ENCODE results near the gene CSMD2. TPM values are rescaled to one million over a fixed set of nuclear protein-coding genes. Genes with fewer than 3 reads are reported as not detected.

The CSMD2 gene
- total RNA-seq, 2 experiments from 2014 or later = not detected

DNA sequence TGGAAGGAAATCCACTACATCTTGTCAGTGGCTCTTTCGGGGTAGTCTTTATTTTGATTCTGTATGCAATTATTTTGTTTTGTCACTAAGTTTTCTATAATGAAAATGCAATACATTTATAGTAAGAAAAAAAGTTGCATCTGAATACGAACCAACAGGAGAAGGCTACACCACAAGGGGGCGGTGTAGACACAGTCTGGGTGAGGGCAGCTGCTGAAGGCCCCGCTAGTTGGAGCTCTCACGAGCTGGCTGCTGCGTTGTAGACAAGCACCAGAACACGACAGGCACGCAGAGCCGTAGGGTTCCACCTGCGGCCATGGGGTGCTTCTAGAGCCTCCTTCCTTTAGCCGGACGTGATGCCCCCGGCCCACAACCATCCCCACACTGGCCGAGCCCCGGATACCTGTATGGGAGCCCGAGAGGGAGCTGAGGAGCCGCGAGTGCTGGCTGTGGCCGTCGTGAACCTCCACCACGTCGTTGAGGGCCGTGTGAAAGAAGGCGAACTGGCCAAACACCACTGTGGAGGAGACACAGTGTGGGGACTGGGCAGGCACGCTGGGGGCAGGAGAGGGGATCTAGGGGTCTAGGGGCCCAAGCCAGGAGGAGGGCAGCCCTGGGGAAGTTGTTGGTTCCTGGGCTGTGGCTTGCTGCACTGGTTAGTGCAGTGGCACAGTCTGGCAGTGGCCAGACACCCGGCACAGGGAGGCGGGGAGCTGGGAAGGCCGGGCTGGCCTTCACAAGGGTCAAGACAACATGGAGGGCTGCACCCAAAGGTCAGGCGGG, 531.8 kb downstream of the CSMD2 start:
- ChIA-PET POLR2A (no interaction called here), CTCF (interaction anchor here (0.6 to 3.4 kb wide), 46 partner anchors 9 to 1109 kb away, joined by 3 to 48 read pairs (median 4); partner anchors contain the start of gene TRIM62)
- Mint-ChIP-seq H3K4me3 (no peak overlapping the region), H3K4me1 (ENCODE audit: low read depth) (no peaks in the 10 kb centered on the region), H3K27ac (no peak overlapping the region), H3K27me3 (peaks cover 16% of the 10 kb centered on the region), H3K36me3 (no peaks in the 10 kb centered on the region), H3K9me3 (no peaks in the 10 kb centered on the region)
- intact Hi-C loops (cut with micrococcal nuclease) = loop anchor here (5.0 kb wide), 2 partner anchors 529 to 1109 kb away; no protein-coding TSS in a partner anchor
- DNase-seq = peak; percentile 90

DNA sequence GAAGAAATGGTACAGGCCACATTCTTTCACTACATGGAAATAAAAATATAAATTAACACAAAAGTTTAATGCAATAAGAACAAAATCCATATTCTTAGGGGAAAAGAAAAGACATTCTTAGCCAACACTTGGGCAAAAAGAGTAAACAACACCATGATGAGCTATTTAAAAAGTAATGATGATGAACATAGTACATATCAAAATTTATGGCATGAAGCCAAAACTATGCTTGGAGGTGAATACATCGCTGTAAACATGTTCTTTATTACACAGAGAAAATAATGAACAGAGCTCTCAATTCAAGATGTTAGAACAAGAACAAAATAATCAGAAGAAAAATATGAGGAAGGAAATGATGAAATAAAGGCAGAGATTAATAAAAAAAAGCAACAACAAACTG, 534.3 kb downstream of the CSMD2 start:
- Mint-ChIP-seq H3K4me3 (no peak overlapping the region), H3K27me3 (peaks cover 28% of the 10 kb centered on the region), H3K9me3 (no peaks in the 10 kb centered on the region), H3K36me3 (no peaks in the 10 kb centered on the region), H3K27ac (no peak overlapping the region), H3K4me1 (ENCODE audit: low read depth) (no peaks in the 10 kb centered on the region)
- ChIA-PET POLR2A (no interaction called here), CTCF (interaction anchor here (0.7 to 1.8 kb wide), 5 partner anchors 8 to 1112 kb away, joined by 3 to 6 read pairs (median 5); no protein-coding TSS in a partner anchor)
- no peak for DNase-seq
- intact Hi-C loops (cut with micrococcal nuclease) = loop anchor here (5.0 kb wide), 2 partner anchors 532 to 1112 kb away; no protein-coding TSS in a partner anchor

DNA sequence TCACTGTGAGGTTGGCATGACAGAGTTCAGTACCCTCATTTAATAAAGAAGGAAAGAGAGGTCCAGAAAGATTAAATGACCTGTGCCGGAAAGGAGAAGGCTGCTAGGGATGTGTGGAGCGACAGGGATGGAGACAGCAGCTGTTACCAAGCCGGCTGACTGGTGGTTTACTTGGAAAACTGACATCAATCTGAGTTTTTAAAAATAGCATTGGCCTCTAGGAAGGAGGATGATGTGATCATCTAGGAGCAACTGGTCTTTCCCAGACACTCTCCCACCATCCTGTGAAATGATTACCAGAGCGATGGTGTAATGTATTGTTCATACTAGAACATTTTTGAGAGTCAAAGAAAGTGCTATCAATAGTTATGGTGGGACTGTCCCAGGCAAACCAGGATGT, 538.2 kb downstream of the CSMD2 start:
- no peaks in the 10 kb centered on the region for H3K4me1 Mint-ChIP-seq (ENCODE audit: low read depth)
- H3K27me3 Mint-ChIP-seq = peaks cover 19% of the 10 kb centered on the region
- no peak overlapping the region for H3K27ac Mint-ChIP-seq
- CTCF ChIA-PET = no interaction called here
- no peaks in the 10 kb centered on the region for H3K9me3 Mint-ChIP-seq
- intact Hi-C loops (cut with micrococcal nuclease) = no loop called here
- DNase-seq = no peak
- no peak overlapping the region for H3K4me3 Mint-ChIP-seq
- no peaks in the 10 kb centered on the region for H3K36me3 Mint-ChIP-seq
- POLR2A ChIA-PET = no interaction called here

DNA sequence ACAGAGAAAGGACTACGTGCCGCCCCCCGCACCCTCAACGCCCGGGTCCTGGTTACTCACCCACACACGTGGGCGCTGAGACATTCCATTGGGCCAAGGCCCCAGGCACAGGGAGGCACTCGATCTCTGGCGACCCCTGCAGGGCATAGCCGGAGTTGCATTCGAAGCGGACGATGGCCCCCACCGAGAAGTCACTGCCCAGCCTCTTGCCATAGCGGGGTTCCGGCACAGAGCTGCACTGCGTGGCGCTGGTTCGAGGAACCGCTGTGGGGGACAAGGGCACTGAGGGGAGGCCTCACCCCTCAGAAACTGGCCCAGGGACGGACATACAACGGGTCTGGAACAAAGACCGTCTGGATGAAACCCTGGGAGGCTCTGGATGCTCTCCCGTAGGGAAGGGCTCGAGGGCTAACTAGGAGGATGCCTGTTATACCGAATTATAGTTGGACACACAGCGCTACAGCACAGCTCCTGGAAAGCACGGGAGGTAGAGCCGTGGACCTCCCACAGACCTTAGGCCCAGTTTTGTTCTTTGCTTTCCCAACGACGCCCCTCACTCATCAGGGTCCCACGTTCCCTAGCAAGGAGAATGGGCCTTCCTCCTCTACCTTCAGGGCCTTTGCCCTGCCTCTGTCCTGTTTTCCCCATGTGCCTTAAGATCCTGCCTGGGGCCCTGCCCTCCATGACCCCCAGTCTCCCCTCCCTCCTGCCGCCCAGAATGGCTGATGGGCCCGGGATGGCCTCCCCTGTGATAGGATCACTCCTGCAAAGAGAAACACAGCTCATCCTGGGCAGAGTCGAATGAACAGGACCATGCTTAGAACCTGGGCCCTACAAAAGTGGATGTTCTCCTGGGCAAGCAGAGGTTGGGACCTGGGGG, 539.8 kb downstream of the CSMD2 start:
- Mint-ChIP-seq H3K9me3 (no peaks in the 10 kb centered on the region), H3K36me3 (no peaks in the 10 kb centered on the region), H3K4me1 (ENCODE audit: low read depth) (no peaks in the 10 kb centered on the region), H3K27ac (no peak overlapping the region), H3K4me3 (no peak overlapping the region), H3K27me3 (peaks cover 19% of the 10 kb centered on the region)
- peak; percentile 18 for DNase-seq
- POLR2A ChIA-PET = no interaction called here
- CTCF ChIA-PET = no interaction called here
- intact Hi-C loops (cut with micrococcal nuclease) = no loop called here

DNA sequence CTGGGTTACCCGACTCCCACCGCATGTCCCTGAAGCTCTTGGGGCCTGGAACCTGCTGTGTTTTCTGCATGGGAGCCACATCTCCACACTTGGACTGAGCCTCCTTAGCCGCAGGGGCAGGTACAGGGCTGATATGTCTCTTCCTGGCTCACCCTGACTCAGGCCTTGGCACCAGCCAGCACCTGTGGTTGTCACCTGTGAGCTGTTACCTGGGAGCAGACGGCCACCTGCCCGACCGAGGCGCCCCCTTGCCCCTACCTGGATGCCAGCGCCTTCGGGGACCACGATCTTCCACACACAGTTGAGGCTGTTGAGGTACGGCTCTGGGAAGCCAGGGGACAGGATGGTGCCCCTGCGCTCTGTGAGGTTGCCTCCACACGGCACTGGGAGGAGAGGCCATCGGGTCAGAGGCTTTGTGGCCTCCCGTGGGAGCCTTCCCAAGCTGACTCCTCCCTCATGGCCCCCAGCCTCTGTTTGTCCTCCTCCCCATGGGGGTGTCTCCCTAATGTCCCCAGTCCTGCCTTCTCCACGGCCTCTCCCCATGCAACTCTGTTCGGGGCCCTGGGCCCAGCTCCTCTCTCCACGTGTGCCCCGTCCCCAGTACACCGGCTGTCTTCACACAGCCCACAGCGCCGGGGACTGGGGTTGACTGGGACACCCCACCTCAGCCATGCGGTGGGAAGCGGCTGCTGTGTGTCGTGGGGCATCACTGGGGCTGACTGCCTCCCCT, 540.6 kb downstream of the CSMD2 start:
- Mint-ChIP-seq H3K27ac (no peak overlapping the region), H3K4me3 (no peak overlapping the region), H3K4me1 (ENCODE audit: low read depth) (no peaks in the 10 kb centered on the region), H3K9me3 (no peaks in the 10 kb centered on the region), H3K27me3 (peaks cover 17% of the 10 kb centered on the region), H3K36me3 (no peaks in the 10 kb centered on the region)
- CTCF ChIA-PET = interaction anchor here (0.7 kb wide), 2 partner anchors 11 to 825 kb away, joined by 3 read pairs; no protein-coding TSS in a partner anchor
- DNase-seq = no peak
- intact Hi-C loops (cut with micrococcal nuclease) = no loop called here
- POLR2A ChIA-PET = no interaction called here

DNA sequence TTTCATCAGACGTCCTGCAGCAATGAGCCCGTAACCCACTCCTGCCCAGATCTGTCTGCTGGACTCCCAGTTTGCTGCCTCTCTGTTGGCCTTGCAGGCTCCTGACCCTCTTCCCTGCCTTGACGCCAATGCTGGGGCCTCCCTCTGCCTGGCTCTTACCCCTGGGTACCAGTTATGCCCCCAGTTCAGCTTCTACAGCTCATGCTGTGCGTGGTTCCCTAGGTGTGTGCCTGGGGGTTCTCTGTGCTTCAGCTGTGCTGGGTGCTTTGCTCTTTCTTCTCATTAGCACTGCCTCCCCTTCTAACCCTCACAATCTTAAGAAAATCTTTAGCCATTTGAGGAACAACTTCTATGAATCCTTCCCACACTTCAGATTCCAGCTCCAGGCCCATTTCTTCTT, 541.2 kb downstream of the CSMD2 start:
- ChIA-PET CTCF (interaction anchor here (0.7 to 1.3 kb wide), 3 partner anchors 9 to 825 kb away, joined by 3 to 6 read pairs (median 3); no protein-coding TSS in a partner anchor), POLR2A (no interaction called here)
- Mint-ChIP-seq H3K27me3 (peaks cover 17% of the 10 kb centered on the region), H3K27ac (no peak overlapping the region), H3K36me3 (no peaks in the 10 kb centered on the region), H3K4me3 (no peak overlapping the region), H3K9me3 (no peaks in the 10 kb centered on the region), H3K4me1 (ENCODE audit: low read depth) (no peaks in the 10 kb centered on the region)
- intact Hi-C loops (cut with micrococcal nuclease) = no loop called here
- no peak for DNase-seq

DNA sequence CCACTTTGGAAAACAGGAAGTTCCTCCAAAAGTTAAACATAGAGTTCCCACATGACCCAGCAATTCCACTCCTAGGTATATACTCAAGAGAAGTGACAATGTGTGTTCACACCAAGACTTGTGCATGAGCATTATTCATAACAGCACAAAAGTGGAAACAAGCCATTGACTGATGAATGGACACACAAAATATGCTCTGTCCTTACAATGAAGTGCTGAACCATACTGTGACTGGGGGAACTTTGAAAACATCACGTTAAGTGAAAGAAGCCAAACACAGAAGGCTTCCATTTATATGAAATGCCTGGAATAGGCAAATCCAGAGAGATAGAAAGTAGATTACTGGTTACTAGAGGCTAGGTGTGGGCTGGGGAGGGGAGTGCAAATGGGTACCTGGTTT, 542.3 kb downstream of the CSMD2 start:
- Mint-ChIP-seq H3K4me3 (no peak overlapping the region), H3K27ac (no peak overlapping the region)
- CTCF ChIA-PET = interaction anchor here (1.3 kb wide), 1 partner anchor 10 kb away, joined by 6 read pairs; no protein-coding TSS in a partner anchor

DNA sequence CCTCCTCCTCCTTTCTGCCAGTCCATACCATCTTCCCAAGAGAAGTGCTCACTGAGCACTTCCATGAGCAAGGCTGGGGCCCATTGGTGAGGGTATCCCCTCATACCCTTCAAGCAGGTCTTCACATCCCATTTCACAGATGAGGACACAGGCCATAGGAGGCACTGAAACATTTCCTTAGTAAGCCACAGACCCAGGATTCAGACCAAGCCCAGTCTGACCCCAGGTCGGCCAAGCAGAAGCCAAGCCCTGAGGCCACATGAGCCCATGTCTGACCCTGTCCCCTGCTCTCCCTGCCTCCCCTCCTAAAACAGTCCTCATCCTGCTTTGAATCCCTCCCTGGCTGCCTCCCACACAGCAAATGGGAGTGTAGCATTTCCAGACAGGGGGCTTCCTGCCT, 546.4 kb downstream of the CSMD2 start:
- peaks cover 21% of the 10 kb centered on the region for H3K27me3 Mint-ChIP-seq
- H3K9me3 Mint-ChIP-seq = no peaks in the 10 kb centered on the region
- CTCF ChIA-PET = interaction anchor here (0.5 kb wide), 1 partner anchor 12 kb away, joined by 5 read pairs; no protein-coding TSS in a partner anchor

More for the DNA sequence above, 542.3 kb downstream of the CSMD2 start:
- no peak for DNase-seq
- Mint-ChIP-seq H3K27me3 (peaks cover 14% of the 10 kb centered on the region), H3K4me1 (ENCODE audit: low read depth) (no peaks in the 10 kb centered on the region), H3K36me3 (no peaks in the 10 kb centered on the region), H3K9me3 (no peaks in the 10 kb centered on the region)
- POLR2A ChIA-PET = no interaction called here
- intact Hi-C loops (cut with micrococcal nuclease) = no loop called here

DNA sequence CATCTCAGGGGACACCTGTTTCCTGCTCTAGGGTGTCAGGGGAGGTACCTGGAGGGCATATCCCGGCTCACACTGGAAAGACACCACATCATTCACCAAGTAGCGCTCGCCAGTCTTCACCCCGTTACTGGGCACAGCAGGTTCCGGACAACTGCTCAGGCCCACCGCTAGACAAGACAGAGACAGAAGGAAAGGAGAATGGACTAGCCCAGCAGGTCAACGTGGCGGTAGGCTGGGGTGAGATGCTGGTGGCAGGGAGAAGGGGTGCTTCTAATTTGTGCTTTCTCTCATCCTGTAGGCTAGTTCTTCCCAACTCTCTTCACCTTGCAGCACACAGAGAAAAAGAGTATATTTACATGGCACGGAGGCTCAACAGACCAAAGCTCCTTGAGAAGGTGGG, 547.6 kb downstream of the CSMD2 start:
- Mint-ChIP-seq H3K36me3 (no peaks in the 10 kb centered on the region), H3K27me3 (peaks cover 28% of the 10 kb centered on the region), H3K9me3 (no peaks in the 10 kb centered on the region), H3K27ac (no peak overlapping the region), H3K4me3 (no peak overlapping the region), H3K4me1 (ENCODE audit: low read depth) (no peaks in the 10 kb centered on the region)
- intact Hi-C loops (cut with micrococcal nuclease) = no loop called here
- DNase-seq = no peak
- CTCF ChIA-PET = interaction anchor here (2.0 kb wide), 1 partner anchor 16 kb away, joined by 7 read pairs; no protein-coding TSS in a partner anchor
- POLR2A ChIA-PET = no interaction called here

More for the DNA sequence above, 546.4 kb downstream of the CSMD2 start:
- no peak for DNase-seq
- no peak overlapping the region for H3K4me3 Mint-ChIP-seq
- H3K27ac Mint-ChIP-seq = no peak overlapping the region
- H3K36me3 Mint-ChIP-seq = no peaks in the 10 kb centered on the region
- intact Hi-C loops (cut with micrococcal nuclease) = no loop called here
- POLR2A ChIA-PET = no interaction called here
- H3K4me1 Mint-ChIP-seq (ENCODE audit: low read depth) = no peaks in the 10 kb centered on the region

DNA sequence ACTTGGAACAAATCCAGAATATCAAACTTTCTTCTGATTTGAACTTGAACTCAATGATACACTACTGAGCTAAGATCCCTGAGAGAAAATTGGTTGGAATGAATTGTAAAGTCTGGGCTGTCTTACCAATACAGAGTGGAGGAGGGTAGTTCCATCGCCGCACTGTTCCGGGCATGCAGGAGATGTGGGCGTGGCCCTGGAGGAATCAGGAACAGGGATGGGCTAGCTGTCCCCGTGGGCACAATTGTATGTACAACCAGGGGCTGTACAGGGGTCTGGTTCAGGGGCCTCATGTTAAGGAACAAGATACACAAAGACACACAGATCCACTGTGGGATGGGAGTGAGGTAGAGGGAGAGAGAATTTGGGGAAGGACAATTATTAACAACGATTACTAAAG, 548.2 kb downstream of the CSMD2 start:
- peaks cover 28% of the 10 kb centered on the region for H3K27me3 Mint-ChIP-seq
- ChIA-PET CTCF (interaction anchor here (2.0 kb wide), 1 partner anchor 16 kb away, joined by 7 read pairs; no protein-coding TSS in a partner anchor), POLR2A (no interaction called here)

DNA sequence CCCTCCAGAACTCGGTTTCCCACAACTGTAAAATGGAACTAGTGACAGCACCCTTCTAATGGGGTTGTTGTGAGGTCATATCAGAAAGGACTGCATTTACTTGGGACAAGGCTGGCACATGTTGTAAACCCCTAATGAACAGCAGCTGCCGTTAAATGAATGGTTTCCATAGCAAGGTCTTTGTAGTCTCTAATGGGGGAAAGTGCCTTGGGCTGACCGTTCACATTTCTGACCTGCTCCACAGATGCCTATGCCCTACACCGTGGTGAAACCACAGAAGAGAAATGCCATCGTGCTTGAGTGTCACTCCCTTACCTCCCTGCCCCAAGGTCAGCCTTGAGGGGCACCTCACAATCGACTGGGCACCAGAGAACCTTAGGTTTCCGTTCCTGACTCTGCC, 549.5 kb downstream of the CSMD2 start:
- no peaks in the 10 kb centered on the region for H3K4me1 Mint-ChIP-seq (ENCODE audit: low read depth)
- ChIA-PET CTCF (interaction anchor here (1.8 to 2.0 kb wide), 2 partner anchors 17 to 18 kb away, joined by 6 to 7 read pairs; no protein-coding TSS in a partner anchor), POLR2A (no interaction called here)
- H3K4me3 Mint-ChIP-seq = no peak overlapping the region
- intact Hi-C loops (cut with micrococcal nuclease) = no loop called here
- no peak for DNase-seq
- no peaks in the 10 kb centered on the region for H3K36me3 Mint-ChIP-seq
- no peak overlapping the region for H3K27ac Mint-ChIP-seq
- H3K27me3 Mint-ChIP-seq = peaks cover 28% of the 10 kb centered on the region
- no peaks in the 10 kb centered on the region for H3K9me3 Mint-ChIP-seq

More for the DNA sequence above, 548.2 kb downstream of the CSMD2 start:
- Mint-ChIP-seq H3K36me3 (no peaks in the 10 kb centered on the region), H3K9me3 (no peaks in the 10 kb centered on the region), H3K4me3 (no peak overlapping the region), H3K4me1 (ENCODE audit: low read depth) (no peaks in the 10 kb centered on the region), H3K27ac (no peak overlapping the region)
- no peak for DNase-seq
- intact Hi-C loops (cut with micrococcal nuclease) = no loop called here

Measured in activated CD4-positive, alpha-beta memory T cell treated with anti-CD3 and anti-CD28 coated beads for 36 hours (primary cell).